ENCODE results near the gene KRT4. TPM values are rescaled to one million over a fixed set of nuclear protein-coding genes. Genes with fewer than 3 reads are reported as not detected.
"Not testable (repeated sequence)": the region's sequence is repeated elsewhere in the genome, so short reads cannot be mapped to it uniquely, and the experiment has no call there.

KRT4 gene
- total RNA-seq, 1 donor from 2014 or later: not detected

GRCh38 chr12:52776435-52776834, 37.5 kb downstream of the KRT4 start:
- no peak for DNase-seq (ENCODE audit: low read depth)

- no peak for DNase-seq (ENCODE audit: low read depth)
Measured at GRCh38 chr12:52774629-52775250, 39.2 kb downstream of the KRT4 start.

- no peak for DNase-seq (ENCODE audit: low read depth)
Measured at GRCh38 chr12:52772772-52773171, 41.1 kb downstream of the KRT4 start.

- DNase-seq (ENCODE audit: low read depth): no peak
Measured at GRCh38 chr12:52772188-52772587, 41.7 kb downstream of the KRT4 start.

GRCh38 chr12:52771505-52771904, 42.4 kb downstream of the KRT4 start:
- no peak for DNase-seq (ENCODE audit: low read depth)

GRCh38 chr12:52771088-52771487, 42.8 kb downstream of the KRT4 start:
- no peak for DNase-seq (ENCODE audit: low read depth)

GRCh38 chr12:52769946-52770345, 44.0 kb downstream of the KRT4 start:
- no peak for DNase-seq (ENCODE audit: low read depth)

GRCh38 chr12:52769354-52769753, 44.6 kb downstream of the KRT4 start:
- DNase-seq (ENCODE audit: low read depth): no peak

- DNase-seq (ENCODE audit: low read depth): no peak
Measured at GRCh38 chr12:52768479-52769200, 45.3 kb downstream of the KRT4 start.

- no peak for DNase-seq (ENCODE audit: low read depth)
Measured at GRCh38 chr12:52767427-52767826, 46.5 kb downstream of the KRT4 start.

GRCh38 chr12:52767020-52767379, 46.9 kb downstream of the KRT4 start:
- DNase-seq (ENCODE audit: low read depth): no peak

- no peak for DNase-seq (ENCODE audit: low read depth)
Measured at GRCh38 chr12:52766351-52767019, 47.4 kb downstream of the KRT4 start.

- DNase-seq (ENCODE audit: low read depth): no peak
Measured at GRCh38 chr12:52765702-52766101, 48.2 kb downstream of the KRT4 start.

GRCh38 chr12:52763991-52764390, 49.9 kb downstream of the KRT4 start:
- no peak for DNase-seq (ENCODE audit: low read depth)

GRCh38 chr12:52763036-52763659, 50.8 kb downstream of the KRT4 start:
- DNase-seq (ENCODE audit: low read depth): no peak

- no peak for DNase-seq (ENCODE audit: low read depth)
Measured at GRCh38 chr12:52761802-52762201, 52.1 kb downstream of the KRT4 start.

GRCh38 chr12:52761218-52761617, 52.7 kb downstream of the KRT4 start:
- DNase-seq (ENCODE audit: low read depth): not testable (repeated sequence)

GRCh38 chr12:52760623-52761022, 53.3 kb downstream of the KRT4 start:
- no peak for DNase-seq (ENCODE audit: low read depth)

- no peak for DNase-seq (ENCODE audit: low read depth)
Measured at GRCh38 chr12:52759695-52760094, 54.2 kb downstream of the KRT4 start.

- DNase-seq (ENCODE audit: low read depth): no peak
Measured at GRCh38 chr12:52759218-52759617, 54.7 kb downstream of the KRT4 start.

- no peak for DNase-seq (ENCODE audit: low read depth)
Measured at GRCh38 chr12:52757449-52758176, 56.3 kb downstream of the KRT4 start.
